ENCODE data around the gene CHST9.
"Not testable (repeated sequence)": the region's sequence is repeated elsewhere in the genome, so short reads cannot be mapped to it uniquely, and the experiment has no call there.

Gene CHST9

GRCh38 chr18:27005589-27005988, 179.5 kb downstream of the CHST9 start:
- DNase-seq (ENCODE audit: low spot score), result no peak

GRCh38 chr18:27004056-27004829, 180.9 kb downstream of the CHST9 start:
- DNase-seq (ENCODE audit: low spot score), result peak; percentile 48

- no peak for DNase-seq (ENCODE audit: low spot score)
These were observed 185.3 kb downstream of the CHST9 start for GRCh38 chr18:26999797-27000196.

GRCh38 chr18:26993568-26993967, 191.5 kb downstream of the CHST9 start:
- DNase-seq (ENCODE audit: low spot score), result no peak

- no peak for DNase-seq (ENCODE audit: low spot score)
These were observed 192.2 kb downstream of the CHST9 start for GRCh38 chr18:26992926-26993325.

GRCh38 chr18:26989842-26990241, 195.3 kb downstream of the CHST9 start:
- no peak for DNase-seq (ENCODE audit: low spot score)

GRCh38 chr18:26981360-26982082, 203.6 kb downstream of the CHST9 start:
- DNase-seq (ENCODE audit: low spot score), result peak; percentile 34

- DNase-seq (ENCODE audit: low spot score), result no peak
These were observed 206.2 kb downstream of the CHST9 start for GRCh38 chr18:26978812-26979341.

- DNase-seq (ENCODE audit: low spot score), result no peak
These were observed 207.3 kb downstream of the CHST9 start for GRCh38 chr18:26977781-26978180.

GRCh38 chr18:26976206-26976605, 208.9 kb downstream of the CHST9 start:
- no peak for DNase-seq (ENCODE audit: low spot score)

- not testable (repeated sequence) for DNase-seq (ENCODE audit: low spot score)
These were observed 212.6 kb downstream of the CHST9 start for GRCh38 chr18:26972549-26972948.

- DNase-seq (ENCODE audit: low spot score), result no peak
These were observed 213.7 kb downstream of the CHST9 start for GRCh38 chr18:26971409-26971808.

GRCh38 chr18:26970637-26971036, 214.5 kb downstream of the CHST9 start:
- DNase-seq (ENCODE audit: low spot score), result no peak

GRCh38 chr18:26965206-26965605, 219.9 kb downstream of the CHST9 start:
- DNase-seq (ENCODE audit: low spot score), result no peak

GRCh38 chr18:26963292-26963691, 221.8 kb downstream of the CHST9 start:
- DNase-seq (ENCODE audit: low spot score), result peak; percentile 25

- no peak for DNase-seq (ENCODE audit: low spot score)
These were observed 223.3 kb downstream of the CHST9 start for GRCh38 chr18:26961839-26962238.

GRCh38 chr18:26960911-26961310, 224.2 kb downstream of the CHST9 start:
- no peak for DNase-seq (ENCODE audit: low spot score)

GRCh38 chr18:26956863-26957262, 228.2 kb downstream of the CHST9 start:
- no peak for DNase-seq (ENCODE audit: low spot score)

- DNase-seq (ENCODE audit: low spot score), result no peak
These were observed 236.4 kb downstream of the CHST9 start for GRCh38 chr18:26948703-26949102.

- DNase-seq (ENCODE audit: low spot score), result no peak
These were observed 241.2 kb downstream of the CHST9 start for GRCh38 chr18:26943906-26944305.

- peak; percentile 28 for DNase-seq (ENCODE audit: low spot score)
These were observed 243.5 kb downstream of the CHST9 start for GRCh38 chr18:26941584-26941983.

- no peak for DNase-seq (ENCODE audit: low spot score)
These were observed 244.2 kb downstream of the CHST9 start for GRCh38 chr18:26940744-26941398.

GRCh38 chr18:26931659-26932058, 253.4 kb downstream of the CHST9 start:
- DNase-seq (ENCODE audit: low spot score), result no peak
